Gastroesophageal sphincter (tissue), 4 donors: ENCODE data around the gene SPZ1. TPM values are rescaled to one million over a fixed set of nuclear protein-coding genes. Genes with fewer than 3 reads are reported as not detected.
"Not testable (repeated sequence)": the region's sequence is repeated elsewhere in the genome, so short reads cannot be mapped to it uniquely, and the experiment has no call there.

Experiments
- ATAC-seq: fragments of 150-250 bp; one replicate; pipeline ENCODE4 v1.9.1; 2016; ENCODE audit warnings: mild to moderate bottlenecking, moderate library complexity
- H3K27ac ChIP-seq, 4 donors: fragments of 200-600 bp; sonication (generic) in 3 of 4; 1 replicate in 3 of 4; 2 replicates in 1 of 4; pipeline ENCODE4 v1.5.1; 2016 to 2019
- H3K27me3 ChIP-seq: fragments of 200-600 bp; sonication (generic); one replicate; pipeline ENCODE4 v1.5.1; 2019
- H3K36me3 ChIP-seq, 2 donors: fragments of 200-600 bp; sonication (generic); one replicate each; pipeline ENCODE4 v1.5.1; 2019; ENCODE audit warnings: control low read depth in 1 of 2
- H3K4me1 ChIP-seq, 3 donors: fragments of 200-600 bp; sonication (generic); 1 replicate in 2 of 3; 2 replicates in 1 of 3; pipeline ENCODE4 v1.5.1; 2016 to 2019; ENCODE audit warnings: control low read depth in 2 of 3
- H3K4me3 ChIP-seq, 2 donors: fragments of 200-600 bp; sonication (generic); one replicate each; pipeline ENCODE4 v1.5.1; 2019; ENCODE audit warnings: mild to moderate bottlenecking in 1 of 2, moderate library complexity in 1 of 2
- H3K9me3 ChIP-seq, 3 donors: fragments of 200-600 bp; sonication (generic); one replicate each; pipeline ENCODE4 v1.5.1; 2017 to 2019; ENCODE audit warnings: control low read depth in 2 of 3
- CTCF ChIP-seq, 4 experiments: fragments of 200-600 bp in 2 of 4; fragments of 450-650 bp in 2 of 4; sonication (generic) in 1 of 4; IDR thresholded peaks; one replicate each; pipeline ENCODE4 v1.5.1; 2017 to 2019; ENCODE audit warnings: antibody characterized with exemption in 4 of 4, mild to moderate bottlenecking in 2 of 4, moderate library complexity in 2 of 4
- EP300 ChIP-seq: sonication (generic); formaldehyde crosslinking; IDR thresholded peaks from one replicate; pipeline ENCODE4 v1.6.1; 2017; ENCODE audit warnings: antibody characterized with exemption, mild to moderate bottlenecking
- POLR2A ChIP-seq, 2 donors: fragments of 450-650 bp; IDR thresholded peaks; one replicate each; pipeline ENCODE4 v1.6.1; 2017; ENCODE audit warnings: antibody characterized with exemption in 2 of 2, mild to moderate bottlenecking in 2 of 2, moderate library complexity in 1 of 2
- POLR2AphosphoS5 ChIP-seq: sonication (generic); formaldehyde crosslinking; IDR thresholded peaks from one replicate; pipeline ENCODE4 v1.6.1; 2017; ENCODE audit warnings: antibody characterized with exemption
- WGBS, 2 donors: methylation state at CpG; one replicate each; pipeline ENCODE4 v1.1.5; 2018; ENCODE audit warnings: low coverage in 1 of 2; 5-methylcytosine and 5-hydroxymethylcytosine counted together
- total RNA-seq, 4 donors: library from RNA; depleted of rRNA; stranded (reverse); fragments of >200 nt; gene quantifications; one replicate each; pipeline ENCODE4 v1.1.0, GENCODE V29; 2016

The SPZ1 gene
- not detected for total RNA-seq

GRCh38 chr5:80319702-80320101 lies at the start of gene SPZ1:
Gene SPZ1, plus strand, starts transcription at chr5:80320002. Its CDS starts 214 bp downstream, at chr5:80320216.
- H3K36me3 ChIP-seq: no peaks in the 10 kb centered on the region
- WGBS, 2 donors: 95 to 100% methylated on average over 1 to 2 of the region's 2 CpGs
- no peak for ATAC-seq
- H3K27ac ChIP-seq: no peak within 1 kb of the TSS
- no peaks in the 10 kb centered on the region for H3K4me1 ChIP-seq
- TF ChIP-seq CTCF (IDR thresholded peaks at IDR 0.05): no peak
- TF ChIP-seq POLR2A (IDR thresholded peaks at IDR 0.05): no peak
- no peak for TF ChIP-seq EP300
- no peak for TF ChIP-seq POLR2AphosphoS5
- H3K27me3 ChIP-seq: no peaks in the 10 kb centered on the region
- H3K4me3 ChIP-seq: no peak within 1 kb of the TSS
- no peaks in the 10 kb centered on the region for H3K9me3 ChIP-seq

- 71 to 100% methylated on average over 1 of the region's 2 CpGs for WGBS, 2 donors
- ATAC-seq, H3K4me1 ChIP-seq, H3K9me3 ChIP-seq, H3K27me3 ChIP-seq, H3K4me3 ChIP-seq, H3K36me3 ChIP-seq, H3K27ac ChIP-seq: not testable (repeated sequence)
Measured at GRCh38 chr5:80270543-80270942, 49.3 kb upstream of the SPZ1 start.

GRCh38 chr5:80275347-80275746 lies 44.5 kb upstream of the SPZ1 start:
- no peak for ATAC-seq
- TF ChIP-seq EP300 (no peak), CTCF (IDR thresholded peaks at IDR 0.05) (peak in 2 of 4 experiments; percentile 35 to 48)
- WGBS, 2 donors: 61 to 82% methylated on average over 1 to 2 of the region's 2 CpGs

GRCh38 chr5:80276186-80276585 lies 43.6 kb upstream of the SPZ1 start:
- Histone ChIP-seq H3K4me3 (no peak overlapping the region), H3K27me3 (no peaks in the 10 kb centered on the region), H3K4me1 (no peaks in the 10 kb centered on the region), H3K27ac (no peak overlapping the region), H3K9me3 (no peaks in the 10 kb centered on the region), H3K36me3 (no peaks in the 10 kb centered on the region)
- no peak for TF ChIP-seq POLR2AphosphoS5
- TF ChIP-seq EP300: no peak
- no peak for TF ChIP-seq POLR2A (IDR thresholded peaks at IDR 0.05)
- TF ChIP-seq CTCF (IDR thresholded peaks at IDR 0.05): no peak
- ATAC-seq: no peak

More at GRCh38 chr5:80275347-80275746, 44.5 kb upstream of the SPZ1 start:
- Histone ChIP-seq H3K9me3 (no peaks in the 10 kb centered on the region), H3K4me1 (no peaks in the 10 kb centered on the region), H3K4me3 (no peak overlapping the region), H3K27me3 (no peaks in the 10 kb centered on the region), H3K36me3 (no peaks in the 10 kb centered on the region), H3K27ac (no peak overlapping the region)

- ATAC-seq: no peak
Measured at GRCh38 chr5:80277191-80277590, 42.6 kb upstream of the SPZ1 start.

More at GRCh38 chr5:80277191-80277590, 42.6 kb upstream of the SPZ1 start:
- Histone ChIP-seq H3K27ac (no peak overlapping the region), H3K4me1 (no peaks in the 10 kb centered on the region), H3K36me3 (no peaks in the 10 kb centered on the region), H3K27me3 (no peaks in the 10 kb centered on the region), H3K9me3 (no peaks in the 10 kb centered on the region), H3K4me3 (no peak overlapping the region)
- WGBS, 2 donors: 31 to 48% methylated on average over 2 of the region's 2 CpGs
- TF ChIP-seq EP300: no peak
- TF ChIP-seq POLR2AphosphoS5: no peak
- TF ChIP-seq POLR2A (IDR thresholded peaks at IDR 0.05): no peak
- TF ChIP-seq CTCF (IDR thresholded peaks at IDR 0.05): no peak
